ENCODE measurements around the gene TRIM37.

TRIM37 gene

GRCh38 chr17:59115474-59115873 lies 8.8 kb upstream of the TRIM37 start:
- DNase-seq (ENCODE audit: extremely low spot score), result no peak
- TF ChIP-seq CTCF (IDR thresholded peaks at IDR 0.05; ENCODE audit: control extremely low read depth, extremely low read depth, low read depth, missing control alignments), result no peak
- ChIA-PET POLR2A (no interaction called here), CTCF (no interaction called here)

- DNase-seq (ENCODE audit: extremely low spot score), result no peak
- no peak for TF ChIP-seq CTCF (IDR thresholded peaks at IDR 0.05; ENCODE audit: control extremely low read depth, extremely low read depth, low read depth, missing control alignments)
- ChIA-PET CTCF (no interaction called here), POLR2A (no interaction called here)
Observed at GRCh38 chr17:59111539-59111938, 4.9 kb upstream of the TRIM37 start.

GRCh38 chr17:59110973-59111372 lies 4.3 kb upstream of the TRIM37 start:
- DNase-seq (ENCODE audit: extremely low spot score), result no peak
- ChIA-PET POLR2A (no interaction called here), CTCF (no interaction called here)
- TF ChIP-seq CTCF (IDR thresholded peaks at IDR 0.05; ENCODE audit: control extremely low read depth, extremely low read depth, low read depth, missing control alignments), result no peak

- CTCF ChIA-PET, result interaction anchor here (1.0 to 1.5 kb wide), 4 partner anchors 10 to 47 kb away, joined by 3 to 5 read pairs (median 4); partner anchors contain the start of genes PRR11 and SKA2
- POLR2A ChIA-PET, result no interaction called here
- TF ChIP-seq CTCF (IDR thresholded peaks at IDR 0.05; ENCODE audit: control extremely low read depth, extremely low read depth, low read depth, missing control alignments), result no peak
- no peak for DNase-seq (ENCODE audit: extremely low spot score)
Observed at GRCh38 chr17:59108400-59109102, 1.9 kb upstream of the TRIM37 start.

GRCh38 chr17:59107306-59107670 lies 608 bp upstream of the TRIM37 start:
- POLR2A ChIA-PET, result interaction anchor here (0.6 to 1.5 kb wide), 6 partner anchors 12 to 476 kb away, joined by 3 to 7 read pairs (median 4); no protein-coding TSS in a partner anchor
- no peak for DNase-seq (ENCODE audit: extremely low spot score)
- TF ChIP-seq CTCF (IDR thresholded peaks at IDR 0.05; ENCODE audit: control extremely low read depth, extremely low read depth, low read depth, missing control alignments), result no peak
- CTCF ChIA-PET, result interaction anchor here (0.9 to 3.1 kb wide), 5 partner anchors 12 to 51 kb away, joined by 3 to 15 read pairs (median 3); partner anchors contain the start of genes PRR11 and SKA2

GRCh38 chr17:59105852-59106462 lies 723 bp downstream of the TRIM37 start:
- no peak for TF ChIP-seq CTCF (IDR thresholded peaks at IDR 0.05; ENCODE audit: control extremely low read depth, extremely low read depth, low read depth, missing control alignments)
- POLR2A ChIA-PET, result interaction anchor here (1.3 to 1.5 kb wide), 3 partner anchors 11 to 475 kb away, joined by 3 to 7 read pairs (median 4); no protein-coding TSS in a partner anchor

More at GRCh38 chr17:59105852-59106462, 723 bp downstream of the TRIM37 start:
- CTCF ChIA-PET, result interaction anchor here (0.8 to 3.1 kb wide), 4 partner anchors 11 to 44 kb away, joined by 3 to 15 read pairs (median 4); no protein-coding TSS in a partner anchor
- no peak for DNase-seq (ENCODE audit: extremely low spot score)

Measured in GM10248 (cell line).